ENCODE measurements around the gene C7orf57.
A peak's percentile ranks its signal among the peaks of the same experiment; 100 is the strongest.
"Not testable (repeated sequence)": the region's sequence is repeated elsewhere in the genome, so short reads cannot be mapped to it uniquely, and the experiment has no call there.

C7orf57 gene

DNA sequence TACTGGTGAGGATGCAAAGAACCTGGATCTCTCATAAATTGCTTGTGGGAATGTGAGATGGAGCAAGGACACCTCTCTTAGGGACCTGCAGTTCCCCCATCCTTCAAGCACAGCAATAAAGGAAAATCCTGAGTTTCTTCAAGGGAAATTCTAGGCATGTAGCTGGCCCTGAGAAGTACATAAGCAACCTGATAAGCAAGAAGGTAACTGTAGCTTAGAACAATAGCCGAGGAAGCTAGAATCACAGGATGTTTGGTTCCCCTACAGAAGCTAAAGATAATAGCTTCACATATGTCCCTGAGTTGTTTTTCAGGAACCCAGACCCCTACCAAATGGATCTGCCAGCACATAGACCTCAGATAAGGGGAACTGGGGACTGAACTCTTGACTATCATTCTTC lies 42.1 kb downstream of the C7orf57 start:
- Histone ChIP-seq H3K27ac (no peak overlapping the region), H3K4me1 (no peaks in the 10 kb centered on the region), H3K4me3 (no peak overlapping the region), H3K9me3 (no peaks in the 10 kb centered on the region), H3K36me3 (no peaks in the 10 kb centered on the region), H3K27me3 (no peaks in the 10 kb centered on the region)
- no peak for DNase-seq
- intact Hi-C loops (cut with DNase I; ENCODE audit: low total_unique reads) = no loop called here
- TF ChIP-seq, protein P1, sequence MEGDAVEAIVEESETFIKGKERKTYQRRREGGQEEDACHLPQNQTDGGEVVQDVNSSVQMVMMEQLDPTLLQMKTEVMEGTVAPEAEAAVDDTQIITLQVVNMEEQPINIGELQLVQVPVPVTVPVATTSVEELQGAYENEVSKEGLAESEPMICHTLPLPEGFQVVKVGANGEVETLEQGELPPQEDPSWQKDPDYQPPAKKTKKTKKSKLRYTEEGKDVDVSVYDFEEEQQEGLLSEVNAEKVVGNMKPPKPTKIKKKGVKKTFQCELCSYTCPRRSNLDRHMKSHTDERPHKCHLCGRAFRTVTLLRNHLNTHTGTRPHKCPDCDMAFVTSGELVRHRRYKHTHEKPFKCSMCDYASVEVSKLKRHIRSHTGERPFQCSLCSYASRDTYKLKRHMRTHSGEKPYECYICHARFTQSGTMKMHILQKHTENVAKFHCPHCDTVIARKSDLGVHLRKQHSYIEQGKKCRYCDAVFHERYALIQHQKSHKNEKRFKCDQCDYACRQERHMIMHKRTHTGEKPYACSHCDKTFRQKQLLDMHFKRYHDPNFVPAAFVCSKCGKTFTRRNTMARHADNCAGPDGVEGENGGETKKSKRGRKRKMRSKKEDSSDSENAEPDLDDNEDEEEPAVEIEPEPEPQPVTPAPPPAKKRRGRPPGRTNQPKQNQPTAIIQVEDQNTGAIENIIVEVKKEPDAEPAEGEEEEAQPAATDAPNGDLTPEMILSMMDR (IDR thresholded peaks at IDR 0.05) = no peak

DNA sequence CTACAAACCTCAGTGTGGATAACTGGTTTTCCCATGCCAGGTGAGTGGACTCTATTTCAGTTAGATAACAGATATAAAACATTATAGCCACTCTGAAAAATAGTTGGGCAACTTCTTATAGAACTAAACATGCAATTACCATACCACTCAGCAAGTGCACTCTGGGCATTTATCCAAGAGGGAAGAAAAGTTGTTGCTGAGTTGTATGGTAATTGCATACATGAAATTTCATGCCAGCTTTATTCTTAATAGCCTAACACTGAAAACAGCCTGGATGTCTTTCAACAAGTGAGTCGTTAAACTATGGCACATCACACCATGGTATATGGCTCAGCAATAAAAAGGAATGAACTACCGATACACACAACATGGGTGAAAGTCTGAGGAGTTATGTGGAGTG lies 43.1 kb downstream of the C7orf57 start:
- no peaks in the 10 kb centered on the region for H3K27me3 ChIP-seq
- DNase-seq = no peak
- no peak overlapping the region for H3K27ac ChIP-seq
- H3K4me1 ChIP-seq = peaks cover 0 to 8% (median 2%) of the 10 kb centered on the region in 4 donors
- H3K9me3 ChIP-seq = no peaks in the 10 kb centered on the region
- H3K4me3 ChIP-seq = no peak overlapping the region
- intact Hi-C loops (cut with DNase I; ENCODE audit: low total_unique reads) = no loop called here
- TF ChIP-seq, protein P1 (IDR thresholded peaks at IDR 0.05) = no peak
- H3K36me3 ChIP-seq = no peaks in the 10 kb centered on the region

DNA sequence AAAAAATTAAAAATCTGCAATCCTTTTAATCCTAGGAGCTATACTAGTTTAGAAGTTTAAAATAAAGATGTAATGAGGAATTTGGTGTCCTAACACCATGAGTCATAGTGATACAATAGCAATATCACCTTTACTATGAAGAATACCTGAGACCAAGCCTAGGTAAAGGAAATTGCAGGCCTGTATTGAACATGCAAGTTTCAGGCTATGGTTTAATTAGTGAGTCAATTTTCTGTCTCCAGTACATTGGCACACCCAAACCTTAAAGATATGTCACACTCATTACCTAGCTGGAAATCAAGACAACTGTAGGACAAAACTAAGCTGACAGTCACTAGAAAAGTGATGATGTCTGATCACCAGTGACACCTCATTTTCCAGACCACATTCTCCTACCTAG lies 47.0 kb downstream of the C7orf57 start:
- H3K36me3 ChIP-seq; intact Hi-C loops (cut with DNase I; ENCODE audit: low total_unique reads); H3K27ac ChIP-seq; H3K4me3 ChIP-seq; H3K9me3 ChIP-seq; H3K27me3 ChIP-seq; DNase-seq: not testable (repeated sequence)
- H3K4me1 ChIP-seq = peaks cover 0 to 46% (median 35%) of the 10 kb centered on the region in 4 donors

DNA sequence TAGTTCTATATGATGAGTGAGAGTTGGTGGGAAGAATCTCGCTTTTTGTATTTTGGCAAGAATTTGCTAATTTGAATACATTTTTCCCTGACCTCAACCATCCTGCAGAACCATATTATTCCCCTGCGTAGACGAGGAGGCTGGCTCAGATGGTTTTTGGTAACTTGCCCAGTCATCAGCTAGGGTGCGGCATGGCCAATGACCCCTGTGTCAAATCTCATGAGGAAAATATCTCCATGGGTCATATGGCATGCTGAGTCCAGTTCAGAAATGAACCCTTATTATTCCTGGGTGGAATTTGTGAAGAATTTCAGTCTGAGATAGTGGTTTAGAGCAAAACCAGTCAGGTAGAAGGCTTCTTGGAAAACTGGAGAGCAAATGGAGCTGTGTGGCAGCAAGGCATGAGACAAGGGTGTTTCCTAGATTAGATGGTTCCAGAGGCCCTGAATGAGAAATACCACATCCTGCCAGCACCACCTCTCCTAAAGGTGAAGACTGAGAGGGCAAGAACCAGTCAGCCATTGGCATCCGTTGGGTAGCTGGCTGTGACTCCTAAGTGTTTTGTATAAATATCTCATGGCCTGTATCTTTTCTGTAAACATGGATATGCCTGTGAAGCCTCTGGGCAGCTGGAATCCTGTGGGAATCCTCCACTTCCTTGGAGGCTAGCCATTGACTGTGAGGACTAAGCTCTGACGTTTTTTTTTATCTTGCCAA lies 47.9 kb downstream of the C7orf57 start:
- no peak for DNase-seq
- Histone ChIP-seq H3K9me3 (no peaks in the 10 kb centered on the region), H3K27me3 (no peaks in the 10 kb centered on the region), H3K4me3 (no peak overlapping the region), H3K36me3 (no peaks in the 10 kb centered on the region), H3K27ac (peak overlapping the region; percentile 10 to 88), H3K4me1 (peaks cover 0 to 55% (median 43%) of the 10 kb centered on the region in 4 donors)
- intact Hi-C loops (cut with DNase I; ENCODE audit: low total_unique reads) = no loop called here
- TF ChIP-seq, protein P1 (IDR thresholded peaks at IDR 0.05) = no peak

DNA sequence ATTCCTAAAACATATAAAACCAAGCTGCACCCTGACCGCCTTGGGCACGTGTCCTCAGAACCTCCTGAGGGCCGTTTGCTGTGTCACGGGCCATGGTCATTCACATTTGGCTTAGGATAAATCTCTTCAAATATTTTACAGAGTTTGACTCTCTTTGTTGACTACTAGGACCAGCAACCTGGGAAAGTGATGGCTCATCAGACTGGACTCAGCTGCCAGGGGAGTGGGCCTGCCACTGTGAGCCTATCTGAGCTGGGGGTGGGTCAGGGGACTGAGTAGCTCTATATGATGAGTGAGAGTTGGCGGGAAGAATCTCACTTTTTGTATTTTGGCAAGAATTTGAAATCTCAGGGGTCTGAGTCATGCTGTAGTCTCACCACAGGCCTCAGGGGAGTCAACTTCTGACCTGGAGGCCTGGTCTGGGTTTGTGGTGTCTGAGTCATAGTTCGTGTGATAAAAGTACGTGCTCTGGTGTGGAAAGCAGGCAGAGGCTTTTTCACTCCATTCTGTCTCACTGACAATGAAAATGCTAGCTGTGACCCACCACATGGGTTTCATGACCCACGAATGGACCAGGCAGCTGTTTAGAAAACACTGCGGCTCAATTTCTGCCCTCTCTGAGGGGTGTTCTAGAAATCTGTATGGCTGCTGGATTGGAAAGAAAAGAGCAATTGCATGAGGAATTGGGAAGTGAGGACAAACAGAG lies 49.5 kb downstream of the C7orf57 start:
- DNase-seq = peak; percentile 90 to 92
- intact Hi-C loops (cut with DNase I; ENCODE audit: low total_unique reads) = no loop called here
- H3K9me3 ChIP-seq = no peaks in the 10 kb centered on the region
- H3K4me3 ChIP-seq = no peak overlapping the region
- H3K27ac ChIP-seq = peak overlapping the region; percentile 88 to 91
- H3K36me3 ChIP-seq = no peaks in the 10 kb centered on the region
- TF ChIP-seq, protein P1 (IDR thresholded peaks at IDR 0.05) = no peak
- H3K4me1 ChIP-seq = peaks cover 0 to 57% (median 47%) of the 10 kb centered on the region in 4 donors
- no peaks in the 10 kb centered on the region for H3K27me3 ChIP-seq

DNA sequence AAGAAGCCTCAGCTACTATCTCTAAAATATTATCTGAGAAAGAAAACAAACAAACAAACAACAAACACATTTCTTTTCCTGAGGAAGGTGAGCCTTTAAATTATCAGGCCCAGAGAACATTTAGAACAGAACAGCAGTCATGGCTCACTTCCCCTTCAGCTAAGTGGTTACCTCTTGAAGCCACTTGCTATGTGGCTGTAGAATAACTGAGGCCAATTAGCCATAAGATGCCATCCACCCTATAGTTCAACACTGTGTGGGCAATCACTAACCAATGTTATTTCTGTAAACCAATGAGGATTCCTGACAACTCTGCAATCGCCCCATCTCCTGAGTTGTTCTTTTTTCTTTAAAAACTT lies 50.1 kb downstream of the C7orf57 start:
- no peak overlapping the region for H3K4me3 ChIP-seq
- H3K36me3 ChIP-seq = no peaks in the 10 kb centered on the region
- peak overlapping the region; percentile 88 to 91 for H3K27ac ChIP-seq
- TF ChIP-seq, protein P1 (IDR thresholded peaks at IDR 0.05) = no peak
- H3K9me3 ChIP-seq = no peaks in the 10 kb centered on the region
- no peaks in the 10 kb centered on the region for H3K27me3 ChIP-seq
- intact Hi-C loops (cut with DNase I; ENCODE audit: low total_unique reads) = no loop called here
- H3K4me1 ChIP-seq = peaks cover 0 to 63% (median 49%) of the 10 kb centered on the region in 4 donors
- DNase-seq = no peak
